Activated T-cell treated with anti-CD3 and anti-CD28 coated beads for 4 hours (primary cell): ENCODE results near the gene STK17B.
A peak's percentile ranks its signal among the peaks of the same experiment; 100 is the strongest.

Experiments
- DNase-seq: peaks from one replicate; pipeline ENCODE4 v3.0.0-alpha.2; 2020

STK17B gene

DNA sequence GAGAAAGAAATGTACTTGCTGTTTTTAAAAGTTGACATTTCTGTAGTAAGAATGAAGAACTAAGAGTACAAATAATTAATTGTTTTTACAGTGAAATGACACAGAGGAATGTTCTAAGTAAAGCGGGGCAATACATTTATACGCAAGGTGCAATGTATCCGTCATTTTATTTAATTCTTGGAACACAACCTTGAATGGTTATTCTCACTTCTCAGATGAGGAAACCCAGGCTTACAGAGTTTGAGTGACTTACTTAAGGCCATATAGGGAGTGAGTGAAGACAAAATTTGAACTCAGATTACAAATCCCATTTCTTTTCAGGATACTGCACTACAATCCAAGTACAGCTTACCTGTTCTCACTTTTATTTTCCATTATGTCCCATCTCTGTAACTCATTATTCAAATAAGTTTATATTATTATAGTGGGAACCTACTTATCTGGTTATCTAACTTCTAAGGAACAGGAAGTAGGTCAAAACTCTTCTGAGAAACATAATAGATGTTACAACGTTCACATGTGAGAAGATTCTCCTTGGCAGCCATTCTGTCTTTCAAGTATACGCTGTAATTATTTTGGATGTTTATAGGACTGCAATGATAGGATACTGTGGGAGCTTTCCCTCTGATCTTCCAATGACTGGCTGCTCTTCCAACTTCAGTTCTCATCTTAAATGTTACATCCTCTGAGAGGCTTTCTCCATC, 12.3 kb upstream of the STK17B start:
- DNase-seq, result no peak

DNA sequence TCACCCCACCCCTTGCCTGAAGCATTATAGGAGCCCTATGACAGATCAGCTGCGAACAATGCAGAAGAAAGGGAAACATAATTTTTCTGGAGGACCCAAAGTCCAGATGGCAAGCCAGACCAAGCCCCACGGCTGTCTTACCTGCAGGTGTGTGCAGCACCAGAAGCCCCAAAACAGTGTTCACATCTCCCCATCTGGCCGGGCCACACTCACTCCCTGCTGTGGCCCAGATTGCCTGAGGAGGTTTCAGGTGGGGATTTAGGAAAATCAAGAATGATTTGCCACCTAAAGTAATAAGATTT, 11.7 kb upstream of the STK17B start:
- no peak for DNase-seq

DNA sequence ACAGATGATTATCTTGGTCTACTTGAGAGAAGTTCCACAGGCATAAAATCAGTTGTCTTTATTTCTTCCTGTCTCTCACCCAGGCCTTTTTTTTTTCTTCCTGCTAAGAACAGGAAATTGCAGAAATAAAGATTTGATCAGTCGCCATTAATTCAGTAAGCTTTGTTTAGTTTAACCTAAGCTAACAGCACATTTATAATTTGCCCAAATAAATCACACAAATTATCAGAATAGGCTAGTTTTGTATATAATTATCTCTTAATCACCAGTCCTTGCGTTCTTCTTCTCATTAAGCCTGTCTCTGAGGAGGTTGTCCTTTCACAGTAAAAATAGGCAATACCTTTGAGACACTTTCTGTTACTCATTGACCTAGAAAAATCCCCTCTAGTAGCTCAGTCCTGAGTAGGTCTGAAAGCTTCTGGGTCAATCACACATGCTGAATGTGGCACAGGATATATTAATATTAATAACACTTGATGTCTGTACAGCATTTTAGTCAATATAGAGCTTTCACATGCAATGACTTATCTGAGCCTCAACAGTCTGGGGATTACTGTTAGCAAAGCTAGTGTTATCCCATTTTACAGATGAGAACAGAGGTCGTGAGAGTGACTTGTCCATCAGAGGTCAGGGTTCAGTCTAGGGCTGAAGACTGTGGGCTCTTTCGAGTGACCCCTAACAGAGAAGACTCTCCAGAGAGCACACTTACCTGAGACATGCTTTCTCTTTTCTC, 11.2 kb upstream of the STK17B start:
- no peak for DNase-seq

DNA sequence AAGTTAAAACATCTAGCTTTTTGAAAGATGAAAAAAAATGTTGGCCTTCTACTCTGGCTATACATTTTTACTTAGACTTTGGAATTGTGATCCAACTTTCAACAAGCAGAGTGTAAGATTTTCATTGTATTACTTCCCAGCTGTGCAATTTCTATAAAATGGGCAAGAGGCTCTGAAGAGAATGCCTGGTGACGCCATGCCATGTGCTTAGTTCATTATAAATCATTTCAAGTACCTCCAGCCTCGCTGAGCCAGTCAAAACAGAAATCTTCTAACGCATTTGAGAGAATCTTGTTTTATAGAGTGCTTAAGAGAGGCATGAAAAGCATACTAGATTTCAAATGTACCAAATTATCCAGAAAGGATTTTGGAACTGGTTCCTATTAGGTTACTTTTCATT, 10.1 kb upstream of the STK17B start:
- no peak for DNase-seq

DNA sequence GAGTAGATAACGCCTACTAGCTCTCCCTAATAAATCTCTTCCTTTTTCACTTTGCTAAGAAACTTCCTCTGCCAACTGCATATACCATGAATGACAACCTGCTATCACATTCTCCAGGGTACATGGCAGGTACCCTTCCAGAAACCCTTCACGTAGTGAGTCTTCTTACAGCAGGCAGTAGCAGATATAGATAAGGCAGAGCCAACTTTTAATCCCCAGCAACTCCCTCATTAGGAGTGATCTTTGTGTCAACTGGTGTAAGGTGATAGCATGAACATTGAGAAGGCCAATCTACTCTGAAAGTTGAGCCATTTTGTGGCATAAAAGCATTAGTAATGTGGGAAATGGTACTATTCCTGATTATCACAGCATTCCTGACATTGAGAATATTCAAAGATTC, 5.7 kb upstream of the STK17B start:
- DNase-seq, result no peak

DNA sequence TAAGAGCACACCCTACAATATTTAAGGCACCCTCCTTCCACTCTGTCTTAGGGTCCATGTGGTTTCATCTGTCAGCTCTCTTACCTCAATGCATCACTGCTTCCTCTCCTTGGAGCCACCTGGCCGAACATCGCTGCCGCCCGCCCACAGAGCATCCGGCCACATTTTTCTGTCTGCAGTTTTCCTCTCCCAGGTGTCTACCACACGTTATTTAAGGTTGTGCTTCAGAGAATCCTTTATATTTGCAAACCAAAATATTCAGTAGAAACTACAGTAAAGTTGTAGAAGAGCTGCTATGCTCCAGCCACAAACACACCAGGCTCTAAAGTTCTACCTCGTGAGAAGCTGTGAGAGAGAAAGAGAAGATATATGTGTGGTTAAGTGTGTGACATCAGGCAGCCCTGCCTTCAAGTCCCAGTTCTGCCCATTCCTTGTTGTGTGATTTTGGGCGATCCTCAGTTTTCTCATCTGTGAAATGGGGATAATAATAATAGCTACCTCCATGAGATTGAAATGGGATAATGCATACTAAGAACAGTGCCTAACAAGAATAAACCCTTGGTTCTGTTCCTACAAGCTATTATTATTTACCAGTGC, 4.9 kb upstream of the STK17B start:
- DNase-seq, result peak; percentile 77

DNA sequence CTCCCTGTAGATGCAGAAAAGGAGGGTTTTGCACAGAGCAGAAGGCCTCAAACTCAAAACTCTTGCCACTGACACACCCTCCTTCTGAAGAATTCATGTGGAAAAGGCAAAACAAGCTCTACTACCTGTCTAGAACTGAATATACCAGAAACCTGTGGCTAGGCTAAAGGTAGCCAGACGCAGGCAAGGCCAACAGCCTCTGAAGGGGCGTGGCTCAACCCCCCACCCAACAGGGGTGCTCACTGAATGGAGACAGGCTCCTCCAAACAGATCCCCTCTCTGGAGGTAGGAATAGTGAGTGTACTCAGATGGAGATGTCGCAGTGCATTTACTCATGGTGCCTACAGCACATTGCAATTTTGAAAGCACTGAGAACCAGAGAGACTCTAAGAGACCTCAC, 3.0 kb upstream of the STK17B start:
- no peak for DNase-seq

DNA sequence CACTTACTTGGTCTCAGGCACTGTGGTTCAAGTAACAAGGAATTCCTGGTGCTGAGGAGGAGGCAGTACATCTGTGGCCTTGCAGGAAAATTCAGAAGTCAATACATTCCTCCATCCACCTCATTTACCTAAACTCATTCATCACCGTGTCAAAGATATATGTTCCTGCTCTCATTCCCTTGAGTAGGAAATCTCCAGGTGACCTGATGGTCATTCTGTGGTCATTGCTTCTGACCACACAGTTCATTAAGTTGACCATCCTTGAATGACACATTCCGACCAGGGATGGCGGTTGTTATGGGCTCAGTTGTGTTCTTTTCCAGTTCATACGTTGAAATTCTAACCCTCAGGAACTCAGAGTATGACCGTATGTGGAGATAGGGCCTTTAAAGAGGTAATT, 2.1 kb upstream of the STK17B start:
- DNase-seq, result no peak

DNA sequence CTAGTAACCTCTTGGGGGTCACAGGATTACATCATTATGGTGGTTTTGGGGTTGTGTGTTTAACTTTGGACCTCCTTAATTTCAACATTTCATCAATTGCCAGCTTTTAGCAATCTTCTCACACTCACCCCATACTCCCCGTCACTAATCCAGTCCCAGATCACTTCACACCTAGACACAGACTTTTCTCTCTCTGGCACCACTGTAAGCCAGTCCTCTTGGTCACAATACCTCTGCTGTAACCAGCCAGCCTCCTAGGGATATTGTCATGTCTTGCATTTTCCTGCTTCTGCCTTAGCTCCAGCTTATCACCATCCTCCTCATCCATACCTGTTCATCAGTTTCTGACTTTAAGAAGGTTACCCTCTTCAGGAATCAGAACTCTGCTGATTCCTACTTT, 1.6 kb upstream of the STK17B start:
- DNase-seq, result no peak

DNA sequence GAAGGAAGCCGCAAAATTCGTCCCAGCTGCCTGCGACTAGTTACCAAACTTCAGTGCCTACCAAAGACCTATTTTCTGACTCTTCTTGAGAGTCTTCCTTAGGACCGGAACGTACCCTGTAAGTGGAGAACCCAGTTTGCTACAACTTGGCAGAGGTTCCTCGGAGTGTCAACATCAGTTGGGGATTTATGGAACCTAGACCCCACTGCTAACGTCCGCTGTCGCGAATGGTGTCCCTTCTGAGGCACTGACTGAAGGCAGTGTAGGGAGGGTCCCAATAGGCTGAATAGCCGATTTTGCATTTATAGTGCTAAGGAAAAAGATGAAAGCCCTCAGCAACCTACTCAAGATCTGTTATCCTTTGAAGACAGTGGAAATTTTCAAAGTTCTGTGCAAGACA, 568 bp upstream of the STK17B start:
- no peak for DNase-seq

DNA sequence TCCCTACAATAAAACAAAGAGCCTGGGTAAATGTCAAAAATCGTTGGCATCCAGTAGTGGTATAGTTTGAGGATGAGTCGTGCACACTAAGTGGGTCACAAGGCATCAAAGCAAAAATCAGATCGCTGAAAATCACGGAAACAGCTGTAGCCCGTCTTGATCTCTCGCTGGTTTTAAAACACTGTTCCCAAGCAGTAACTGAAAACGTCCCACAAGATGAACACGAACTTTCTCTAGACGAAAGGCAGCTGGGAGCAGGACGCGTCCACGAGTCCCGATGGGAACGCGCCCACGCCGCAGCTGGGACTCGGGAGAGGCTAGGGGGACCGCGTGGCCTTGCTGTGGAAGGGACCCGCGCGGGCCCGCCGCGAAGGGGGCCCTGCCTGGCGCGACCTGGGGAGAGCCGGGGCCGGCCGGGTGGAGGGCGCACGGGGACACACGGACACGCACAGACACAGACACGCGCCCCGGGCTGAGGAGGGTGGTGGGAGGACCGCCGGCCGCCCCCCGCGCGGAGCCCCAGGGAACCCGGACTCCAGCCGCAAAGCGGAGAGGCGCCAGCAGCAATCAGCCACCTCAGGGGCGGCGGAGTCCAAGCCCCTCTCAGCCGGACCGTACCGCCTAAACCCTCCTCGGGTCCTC, 651 bp downstream of the STK17B start:
- DNase-seq, result no peak

DNA sequence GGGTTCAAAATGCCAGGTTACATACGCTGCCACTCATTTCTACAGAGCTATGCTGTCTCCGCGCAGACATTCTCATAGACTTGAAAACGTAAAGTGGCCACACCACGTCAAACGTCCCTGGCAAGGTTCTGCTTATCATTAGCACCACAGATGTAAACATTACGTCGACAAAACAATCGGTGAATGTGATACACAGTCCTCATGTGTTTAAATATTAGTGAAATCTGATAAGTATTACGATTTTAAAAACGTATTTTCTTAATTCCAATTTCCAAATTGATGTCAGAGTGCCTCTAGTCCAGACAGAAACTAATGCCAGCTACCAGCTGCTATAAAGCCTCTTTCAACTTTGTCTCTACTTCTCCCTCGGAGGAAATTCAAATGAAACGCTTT, 1.2 kb downstream of the STK17B start:
- no peak for DNase-seq

DNA sequence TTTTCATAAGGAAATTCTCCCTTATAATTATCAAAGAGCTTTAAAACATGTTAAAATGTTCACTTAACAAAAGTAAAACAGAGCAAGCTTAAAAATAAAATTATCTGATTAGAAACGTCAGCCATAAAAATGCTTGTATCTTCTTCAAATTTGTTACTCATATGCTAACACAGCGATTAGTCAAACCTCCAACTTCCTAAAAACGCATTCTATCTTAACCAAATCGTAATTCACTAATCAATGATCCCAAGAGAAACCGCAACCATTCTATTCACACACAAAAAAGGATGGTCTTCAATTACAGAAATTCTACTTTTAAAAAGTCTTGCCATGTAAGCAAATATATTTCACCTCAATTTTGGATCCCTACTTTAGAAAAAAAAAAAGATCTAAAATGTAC, 1.9 kb downstream of the STK17B start:
- no peak for DNase-seq

DNA sequence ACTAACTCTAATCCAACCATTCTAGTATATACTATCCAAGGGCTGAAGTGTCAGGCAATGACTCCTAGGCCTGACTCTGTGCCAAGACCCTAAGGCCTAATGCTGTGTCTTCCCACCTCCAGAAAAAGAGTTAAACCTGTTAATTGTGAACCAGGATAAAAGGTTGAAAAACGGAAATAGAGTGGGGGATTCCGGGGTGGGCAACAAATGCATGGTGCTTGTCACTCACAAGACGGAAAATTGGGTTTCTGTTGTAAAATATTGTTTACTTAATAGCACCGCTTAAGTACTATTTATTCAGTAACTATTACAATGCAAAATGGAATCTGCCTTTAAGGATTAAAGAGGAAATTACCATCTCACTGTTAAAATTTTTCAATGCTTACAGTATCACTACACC, 3.2 kb downstream of the STK17B start:
- DNase-seq, result no peak

DNA sequence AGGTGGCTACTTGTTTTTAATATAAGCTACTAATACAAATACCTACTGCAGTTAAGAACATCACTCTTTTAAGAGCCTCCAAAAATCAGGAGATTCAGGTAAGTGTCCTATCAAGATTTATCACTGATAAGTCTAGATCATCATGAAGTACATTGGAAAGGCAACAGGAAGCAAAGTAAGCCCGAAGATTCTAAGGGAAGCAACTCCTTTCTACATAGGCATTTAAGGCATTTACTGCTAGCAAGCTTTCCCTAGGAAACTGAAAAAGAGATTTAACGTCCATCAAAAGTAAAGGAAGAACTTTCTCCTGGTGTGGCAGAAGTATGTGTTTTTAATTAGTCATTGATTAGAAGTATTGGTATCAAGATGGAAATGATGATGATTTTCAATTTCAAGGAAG, 3.7 kb downstream of the STK17B start:
- DNase-seq, result no peak

DNA sequence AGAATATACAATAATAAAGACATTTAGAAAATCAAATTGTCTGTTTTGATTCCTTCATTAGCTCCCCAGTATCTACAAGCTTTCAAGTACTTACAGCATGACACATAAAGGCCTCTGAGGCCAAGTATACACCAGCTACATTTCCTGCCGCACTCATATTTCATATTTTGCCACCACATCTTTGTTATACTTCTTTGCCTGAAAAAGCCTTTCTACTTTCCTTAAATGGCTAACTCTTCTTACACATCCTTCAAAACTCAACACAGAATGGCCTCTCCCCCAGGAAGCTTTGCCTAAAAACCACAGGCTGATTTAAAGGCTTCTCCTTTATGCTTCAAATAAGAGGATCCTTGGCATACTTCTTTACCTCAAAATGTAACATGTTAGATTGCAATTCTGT, 4.5 kb downstream of the STK17B start:
- no peak for DNase-seq

DNA sequence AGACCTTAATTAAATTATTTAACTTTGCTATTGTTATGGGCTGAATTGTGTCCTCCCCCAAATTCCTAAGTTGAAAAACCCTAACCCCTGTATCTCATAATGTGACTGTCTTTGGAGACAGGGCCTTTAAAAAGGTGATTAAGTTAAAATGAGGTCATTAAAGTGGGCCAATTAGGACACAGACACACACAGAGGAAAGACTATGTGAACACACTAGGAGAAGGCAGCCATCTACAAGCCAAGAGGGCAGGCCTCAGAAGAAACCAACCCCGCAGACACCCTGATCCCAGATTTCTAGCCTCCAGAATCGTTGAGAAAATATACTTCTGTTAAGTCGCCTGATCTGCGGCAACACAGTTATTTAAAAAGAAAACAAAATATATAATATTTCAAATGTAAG, 6.4 kb downstream of the STK17B start:
- DNase-seq, result no peak

DNA sequence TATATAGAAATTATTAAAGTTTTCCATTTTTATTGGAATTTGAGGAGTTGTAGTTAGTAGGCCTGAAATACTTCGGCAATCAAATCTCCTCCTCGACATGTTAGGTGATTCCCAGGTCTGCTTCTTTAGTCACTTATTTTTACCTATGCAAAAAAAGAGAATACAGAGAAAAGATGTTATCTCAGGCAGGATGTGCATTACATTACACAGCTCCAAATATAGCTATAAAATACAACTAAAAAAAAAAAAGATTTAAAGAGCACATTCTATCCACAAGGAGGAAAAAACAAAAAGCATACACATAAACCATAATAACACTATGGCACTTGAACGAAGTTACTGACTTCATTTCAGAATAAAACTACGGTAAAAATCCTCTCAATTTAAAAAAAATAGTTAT, 8.1 kb downstream of the STK17B start:
- DNase-seq, result no peak

DNA sequence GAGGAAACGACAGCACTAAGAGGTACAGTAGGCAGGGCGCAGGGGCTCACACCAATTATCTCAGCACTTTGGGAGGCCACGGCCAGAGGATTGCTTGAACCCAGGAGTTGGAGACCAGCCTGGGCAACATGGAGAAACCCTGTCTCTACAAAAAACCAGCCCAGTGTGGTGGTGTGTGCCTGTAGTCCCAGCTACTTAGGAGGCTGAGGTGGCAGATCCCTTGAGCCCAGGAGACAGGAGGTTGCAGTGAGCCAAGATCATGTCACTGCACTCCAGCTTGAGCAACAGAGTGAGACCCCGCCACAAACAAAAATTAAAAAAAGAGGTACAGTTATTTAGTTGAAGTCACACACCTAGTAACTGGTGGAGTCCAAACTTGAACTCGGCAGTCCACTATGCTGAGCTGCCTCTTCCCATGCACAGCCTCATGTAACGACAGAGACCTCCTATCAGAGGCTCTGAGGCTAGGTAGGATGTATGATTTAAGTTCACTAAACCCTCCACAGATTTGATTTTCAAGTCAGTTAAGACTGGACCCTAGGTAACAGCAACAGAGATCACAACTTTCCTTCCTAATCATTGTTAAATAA, 8.7 kb downstream of the STK17B start:
- no peak for DNase-seq

DNA sequence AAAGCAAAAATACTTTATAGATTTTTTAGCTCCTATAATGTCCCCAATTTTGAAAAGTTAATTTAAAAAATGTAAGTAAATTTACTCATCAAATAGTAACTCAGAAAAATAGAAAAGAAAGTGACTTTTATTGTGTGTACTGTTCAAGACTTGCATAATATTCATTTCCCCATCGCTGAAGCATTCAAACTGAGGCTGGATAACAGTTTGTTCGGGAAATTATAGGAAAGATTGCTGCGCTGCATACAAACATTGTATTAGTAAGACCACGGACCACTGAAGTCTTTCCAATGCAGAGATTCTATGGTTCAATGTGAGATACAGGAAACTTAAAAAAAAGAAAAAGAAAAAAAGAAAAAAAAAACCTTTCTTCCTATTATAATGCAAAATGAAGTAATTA, 10.4 kb downstream of the STK17B start:
- DNase-seq, result no peak

DNA sequence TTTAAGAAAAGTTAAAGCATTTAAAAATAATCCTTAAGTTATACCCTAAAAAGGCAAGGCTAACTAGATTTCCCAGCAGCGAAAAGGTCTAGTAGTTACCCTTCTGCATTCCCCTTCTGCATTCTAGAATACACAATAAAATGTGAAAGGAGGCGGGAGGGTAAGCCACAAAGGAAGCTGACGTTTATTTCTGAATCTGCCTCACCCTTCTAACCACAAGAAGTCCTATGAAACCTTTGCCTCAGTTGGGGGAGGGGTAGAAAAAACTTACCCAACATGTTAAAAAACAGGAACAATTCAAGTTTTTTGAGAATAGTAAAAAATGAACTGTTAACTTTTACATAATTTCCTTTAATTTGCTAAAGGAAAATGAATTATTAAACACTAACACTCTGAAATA, 11.3 kb downstream of the STK17B start:
- DNase-seq, result no peak

DNA sequence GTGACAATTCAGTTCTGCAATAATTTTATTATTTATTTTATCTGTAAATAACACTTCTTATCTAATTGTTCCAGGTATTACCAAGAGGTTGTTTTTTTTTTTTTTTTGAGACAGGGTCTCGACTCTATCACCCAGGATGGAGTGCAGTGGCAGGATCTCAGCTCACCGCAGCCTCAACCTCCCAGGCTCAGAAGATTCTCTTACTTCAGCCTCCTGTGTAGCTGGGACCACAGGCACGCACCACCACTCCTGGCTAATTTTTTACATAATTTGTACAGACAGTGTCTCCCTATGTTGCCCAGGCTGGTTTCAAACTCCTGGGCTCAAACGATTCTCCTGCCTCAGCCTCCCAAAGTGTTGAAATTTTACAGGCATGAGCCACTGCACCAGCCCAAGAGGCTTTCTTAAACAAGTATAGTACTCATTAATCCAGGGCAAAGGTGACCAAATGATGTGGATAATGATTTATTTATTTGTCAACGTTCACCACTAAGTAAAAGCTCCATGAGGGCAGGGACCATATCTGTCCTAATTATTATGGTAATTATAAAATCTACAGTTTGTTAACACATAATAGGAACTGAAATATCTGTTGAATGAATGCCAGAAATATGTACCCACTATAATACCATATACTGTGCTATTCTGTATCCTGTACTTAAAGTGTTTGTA, 12.0 kb downstream of the STK17B start:
- no peak for DNase-seq

DNA sequence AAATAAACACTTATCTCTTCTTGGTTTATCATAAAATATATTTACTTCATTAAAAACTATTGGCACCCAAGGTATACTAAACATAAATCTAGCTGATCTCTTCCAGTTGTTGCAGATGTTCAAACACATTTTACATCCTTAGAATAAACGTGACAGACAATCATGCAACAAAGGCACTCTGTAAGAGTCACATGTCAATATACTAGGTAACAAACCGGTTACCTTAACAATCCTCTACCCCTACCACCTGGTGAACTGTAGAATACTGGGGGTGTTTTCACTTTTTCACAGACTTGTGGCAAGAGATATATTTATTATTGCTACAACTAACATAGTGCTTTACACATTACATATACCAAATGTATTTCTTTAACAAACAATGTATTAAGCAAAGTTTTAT, 15.8 kb downstream of the STK17B start:
- no peak for DNase-seq
